ENCODE results near the gene EYS.

The EYS gene

GRCh38 chr6:65667916-65668656 lies 38.9 kb downstream of the EYS start:
- H3K27ac ChIP-seq = no peak overlapping the region
- TF ChIP-seq, protein P1, sequence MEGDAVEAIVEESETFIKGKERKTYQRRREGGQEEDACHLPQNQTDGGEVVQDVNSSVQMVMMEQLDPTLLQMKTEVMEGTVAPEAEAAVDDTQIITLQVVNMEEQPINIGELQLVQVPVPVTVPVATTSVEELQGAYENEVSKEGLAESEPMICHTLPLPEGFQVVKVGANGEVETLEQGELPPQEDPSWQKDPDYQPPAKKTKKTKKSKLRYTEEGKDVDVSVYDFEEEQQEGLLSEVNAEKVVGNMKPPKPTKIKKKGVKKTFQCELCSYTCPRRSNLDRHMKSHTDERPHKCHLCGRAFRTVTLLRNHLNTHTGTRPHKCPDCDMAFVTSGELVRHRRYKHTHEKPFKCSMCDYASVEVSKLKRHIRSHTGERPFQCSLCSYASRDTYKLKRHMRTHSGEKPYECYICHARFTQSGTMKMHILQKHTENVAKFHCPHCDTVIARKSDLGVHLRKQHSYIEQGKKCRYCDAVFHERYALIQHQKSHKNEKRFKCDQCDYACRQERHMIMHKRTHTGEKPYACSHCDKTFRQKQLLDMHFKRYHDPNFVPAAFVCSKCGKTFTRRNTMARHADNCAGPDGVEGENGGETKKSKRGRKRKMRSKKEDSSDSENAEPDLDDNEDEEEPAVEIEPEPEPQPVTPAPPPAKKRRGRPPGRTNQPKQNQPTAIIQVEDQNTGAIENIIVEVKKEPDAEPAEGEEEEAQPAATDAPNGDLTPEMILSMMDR (conservative IDR thresholded peaks at IDR 0.05) = no peak

- H3K27ac ChIP-seq = no peak overlapping the region
- TF ChIP-seq, protein P1 (conservative IDR thresholded peaks at IDR 0.05) = no peak
Observed at GRCh38 chr6:65650086-65650485, 56.9 kb downstream of the EYS start.

DNA sequence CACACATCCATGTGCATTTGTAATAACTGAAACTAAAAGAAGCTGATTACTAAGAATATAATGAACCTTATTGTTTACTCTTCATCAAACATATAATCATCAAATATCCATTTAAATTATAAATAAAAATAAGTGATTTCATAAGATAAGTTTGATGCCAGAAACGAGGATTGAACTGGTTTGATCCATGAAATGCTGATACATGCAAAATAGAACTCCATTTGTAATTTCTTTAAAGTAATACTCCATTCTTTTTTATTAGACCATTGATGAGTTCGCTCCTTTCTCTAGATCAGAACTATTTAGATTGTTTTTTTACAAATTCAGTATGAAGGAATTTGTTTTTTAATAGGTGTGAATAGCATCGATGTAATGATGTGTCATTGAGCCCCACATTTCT lies 57.6 kb downstream of the EYS start:
- no peak overlapping the region for H3K27ac ChIP-seq
- TF ChIP-seq, protein P1 (conservative IDR thresholded peaks at IDR 0.05) = no peak

DNA sequence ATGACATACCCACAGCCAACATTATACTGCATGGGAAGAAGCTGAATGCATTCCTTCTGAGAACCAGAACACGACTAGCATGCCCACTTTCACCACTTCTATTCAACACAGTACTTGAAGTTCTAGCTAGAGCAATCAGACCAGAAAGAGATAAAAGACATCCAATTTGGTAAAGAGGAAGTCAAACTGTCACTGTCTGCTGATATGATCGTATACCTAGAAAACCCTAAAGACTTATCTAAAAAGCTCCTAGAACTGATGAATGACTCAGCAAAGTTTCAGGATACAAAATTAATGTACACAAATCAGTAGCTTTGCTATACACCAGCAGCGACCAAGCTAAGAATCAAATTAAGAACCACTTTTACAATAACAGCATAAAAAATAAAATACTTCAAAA lies 60.5 kb downstream of the EYS start:
- H3K27ac ChIP-seq = no peak overlapping the region
- TF ChIP-seq, protein P1 (conservative IDR thresholded peaks at IDR 0.05) = no peak

DNA sequence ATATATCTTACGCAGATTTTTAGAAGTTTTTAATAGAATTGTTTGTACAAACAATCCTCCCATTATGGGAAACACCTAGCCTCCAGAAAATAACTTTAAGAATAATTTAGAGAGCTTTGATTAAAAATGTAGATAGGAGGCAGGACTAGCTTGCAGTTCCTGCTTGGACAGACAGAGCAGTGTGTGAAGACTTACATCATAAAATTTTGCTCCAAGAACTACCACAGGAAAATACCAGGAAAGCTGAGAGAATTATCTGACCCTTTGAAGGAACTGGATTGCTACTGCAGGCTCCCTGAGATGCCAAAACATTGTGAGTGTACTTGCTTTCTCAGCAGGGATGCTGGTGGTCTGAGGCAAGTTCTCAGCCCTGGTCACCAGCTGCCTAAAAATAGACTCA lies 64.2 kb downstream of the EYS start:
- TF ChIP-seq, protein P1 (conservative IDR thresholded peaks at IDR 0.05) = no peak
- no peak overlapping the region for H3K27ac ChIP-seq

- TF ChIP-seq, protein P1 (conservative IDR thresholded peaks at IDR 0.05) = peak; percentile 70
- peak overlapping the region; percentile 27; the same call in 1 of the 2 replicates for H3K27ac ChIP-seq
Observed at GRCh38 chr6:65638047-65638831, 68.8 kb downstream of the EYS start.

GRCh38 chr6:65637289-65638046 lies 69.6 kb downstream of the EYS start:
- TF ChIP-seq, protein P1 (conservative IDR thresholded peaks at IDR 0.05) = no peak
- H3K27ac ChIP-seq = no peak overlapping the region

Measured in VCaP (cell line).